Measurements from ENCODE around the gene PARD3.
"Not testable (repeated sequence)": the region's sequence is repeated elsewhere in the genome, so short reads cannot be mapped to it uniquely, and the experiment has no call there.

The PARD3 gene

GRCh38 chr10:34268410-34268809 is 546.7 kb downstream of the PARD3 start:
- DNase-seq (ENCODE audit: low read depth, low spot score) = not testable (repeated sequence)

GRCh38 chr10:34262985-34263384 is 552.1 kb downstream of the PARD3 start:
- no peak for DNase-seq (ENCODE audit: low read depth, low spot score)

DNA sequence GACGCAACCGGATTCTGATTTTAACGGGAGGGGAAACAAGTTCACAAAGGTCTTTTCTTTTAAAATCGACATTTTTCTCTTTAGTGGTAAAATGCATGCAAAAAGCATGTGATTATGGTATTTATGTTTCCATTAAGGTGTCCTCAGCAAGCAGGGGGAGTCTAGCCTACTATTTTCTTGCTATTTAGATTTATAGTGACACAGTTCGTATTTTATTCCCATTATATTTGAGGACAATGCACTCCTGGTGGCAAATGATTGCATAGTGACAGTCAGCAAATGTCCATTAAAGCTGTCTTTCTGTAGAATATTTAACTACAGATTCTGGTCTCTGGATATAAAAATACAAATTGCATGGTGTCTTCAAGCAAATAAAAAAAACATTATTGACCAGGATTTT is 554.2 kb downstream of the PARD3 start:
- no peak for DNase-seq (ENCODE audit: low read depth, low spot score)

GRCh38 chr10:34256216-34256615 is 558.9 kb downstream of the PARD3 start:
- no peak for DNase-seq (ENCODE audit: low read depth, low spot score)

DNA sequence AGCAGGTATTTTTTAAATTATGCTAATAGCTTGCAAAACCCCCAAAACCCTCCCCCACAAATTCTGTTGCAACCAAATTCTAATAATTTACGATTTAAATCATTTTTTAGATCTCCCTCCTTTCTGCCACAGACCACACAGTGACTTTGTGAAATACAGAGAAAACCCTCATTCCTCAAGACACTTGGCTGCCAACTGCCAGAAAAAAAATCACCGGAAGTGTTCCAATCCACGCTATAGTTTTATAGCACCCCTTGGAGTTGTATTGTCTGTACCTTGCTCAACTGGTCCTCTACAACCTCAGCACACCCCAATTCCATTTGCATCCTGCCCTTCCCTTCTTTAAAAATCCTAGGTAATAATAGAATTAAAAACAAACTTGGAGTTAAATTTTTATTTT is 560.1 kb downstream of the PARD3 start:
- DNase-seq (ENCODE audit: low read depth, low spot score) = no peak

DNA sequence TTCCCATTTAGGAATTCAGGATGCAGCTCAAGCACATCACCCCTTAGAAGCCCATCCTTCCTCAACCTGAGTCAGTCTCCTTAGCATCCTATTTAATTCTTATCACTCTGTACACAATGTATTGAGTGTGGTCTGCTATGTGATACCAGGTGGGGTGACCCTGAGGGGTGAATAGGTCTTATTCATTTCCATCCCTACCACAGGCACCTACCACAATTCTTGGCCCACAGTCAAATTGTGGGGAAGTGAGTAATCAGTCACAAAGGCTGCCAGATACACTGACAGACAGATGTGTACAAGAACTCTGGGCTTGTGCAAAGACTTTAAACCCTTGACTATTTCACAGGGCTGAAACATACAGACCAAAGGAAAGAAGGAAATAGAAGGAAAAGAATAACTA is 560.5 kb downstream of the PARD3 start:
- no peak for DNase-seq (ENCODE audit: low read depth, low spot score)

- DNase-seq (ENCODE audit: low read depth, low spot score) = no peak
Measured at GRCh38 chr10:34252111-34252510, 563.0 kb downstream of the PARD3 start.

- DNase-seq (ENCODE audit: low read depth, low spot score) = no peak
Measured at GRCh38 chr10:34251177-34251576, 563.9 kb downstream of the PARD3 start.

GRCh38 chr10:34250722-34251121 is 564.4 kb downstream of the PARD3 start:
- DNase-seq (ENCODE audit: low read depth, low spot score) = no peak

DNA sequence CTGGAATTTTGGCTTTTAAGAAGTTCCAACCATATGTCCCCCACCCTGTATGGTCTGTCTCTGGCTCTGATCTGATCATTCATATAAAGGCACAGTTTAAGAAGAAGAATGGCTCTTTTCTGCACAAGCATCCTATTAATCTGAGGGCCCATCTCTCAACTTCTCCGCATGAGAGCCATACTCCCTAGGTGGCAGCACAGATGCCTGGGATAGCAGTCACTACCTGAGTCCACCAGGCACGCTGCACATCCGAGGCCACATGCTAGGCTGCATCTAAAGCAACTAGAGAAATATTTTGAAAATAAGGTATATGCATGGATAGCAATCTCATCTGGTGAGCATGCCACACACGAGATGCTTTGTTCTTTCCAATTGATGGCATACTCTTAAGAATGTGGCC is 565.5 kb downstream of the PARD3 start:
- no peak for DNase-seq (ENCODE audit: low read depth, low spot score)

- DNase-seq (ENCODE audit: low read depth, low spot score) = no peak
Measured at GRCh38 chr10:34247560-34247959, 567.5 kb downstream of the PARD3 start.

- no peak for DNase-seq (ENCODE audit: low read depth, low spot score)
Measured at GRCh38 chr10:34244756-34245484, 570.2 kb downstream of the PARD3 start.

- DNase-seq (ENCODE audit: low read depth, low spot score) = no peak
Measured at GRCh38 chr10:34241226-34242000, 573.7 kb downstream of the PARD3 start.

DNA sequence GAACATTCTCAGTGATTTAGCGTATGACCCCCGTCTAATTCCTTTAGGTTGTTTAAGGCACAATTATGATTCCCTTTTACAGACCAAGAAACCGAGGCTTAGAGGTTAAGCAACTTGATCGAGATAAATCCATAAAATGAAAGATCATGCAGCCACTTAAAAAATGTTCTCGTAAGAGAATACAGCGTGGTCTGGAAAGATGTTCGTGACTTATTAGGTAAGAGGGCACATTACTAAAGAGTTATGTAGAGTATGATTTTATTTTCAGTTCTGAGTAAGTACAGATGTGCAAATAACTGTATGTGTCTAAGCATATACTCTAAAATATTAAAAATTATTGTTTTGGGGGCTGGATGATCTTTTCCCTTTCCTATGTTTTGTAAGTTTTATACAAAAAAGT is 575.1 kb downstream of the PARD3 start:
- no peak for DNase-seq (ENCODE audit: low read depth, low spot score)

DNA sequence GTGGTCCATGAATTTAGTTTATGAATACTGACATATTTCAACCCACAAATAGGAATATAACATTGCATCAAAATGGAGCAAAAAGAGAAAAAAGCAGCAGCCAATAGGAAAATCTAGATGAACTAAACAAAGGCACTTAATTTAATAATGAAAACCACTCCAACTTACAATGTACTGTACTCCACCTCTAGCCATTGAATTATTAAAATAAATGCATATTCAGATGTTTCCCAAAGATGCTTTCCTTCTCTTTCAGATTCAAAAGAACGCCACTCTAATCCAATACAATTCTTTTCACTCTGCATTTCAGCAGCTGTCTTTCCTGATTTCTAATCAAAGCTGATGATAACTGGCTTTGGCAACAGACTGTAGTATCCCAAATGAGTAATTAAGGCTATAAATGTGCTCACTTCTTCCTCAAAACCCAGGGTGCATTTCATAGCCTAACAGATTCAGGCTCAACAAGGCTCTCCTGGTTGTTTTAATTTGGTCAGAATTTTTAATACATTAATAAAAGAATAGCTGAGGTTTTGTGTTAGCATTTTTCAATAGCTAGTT is 577.1 kb downstream of the PARD3 start:
- DNase-seq (ENCODE audit: low read depth, low spot score) = no peak

DNA sequence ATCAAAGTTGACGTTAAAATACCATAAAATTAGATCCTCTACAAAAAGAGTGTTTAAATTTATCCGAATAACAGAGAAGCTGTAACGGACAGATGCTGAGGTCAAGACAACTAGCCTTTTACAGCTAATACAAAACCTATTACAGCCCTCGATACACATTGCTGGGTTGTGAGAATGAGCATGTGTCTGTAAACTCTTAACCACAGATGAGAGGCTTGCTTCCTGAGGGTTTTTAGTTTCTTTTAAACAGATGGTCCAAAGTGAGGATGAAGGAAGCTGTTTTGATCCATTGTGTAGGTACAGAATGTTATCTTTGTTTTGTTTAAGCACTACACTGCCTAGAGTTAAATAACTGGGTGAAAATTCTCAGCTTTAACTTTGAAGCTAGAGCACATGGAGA is 578.2 kb downstream of the PARD3 start:
- DNase-seq (ENCODE audit: low read depth, low spot score) = no peak

DNA sequence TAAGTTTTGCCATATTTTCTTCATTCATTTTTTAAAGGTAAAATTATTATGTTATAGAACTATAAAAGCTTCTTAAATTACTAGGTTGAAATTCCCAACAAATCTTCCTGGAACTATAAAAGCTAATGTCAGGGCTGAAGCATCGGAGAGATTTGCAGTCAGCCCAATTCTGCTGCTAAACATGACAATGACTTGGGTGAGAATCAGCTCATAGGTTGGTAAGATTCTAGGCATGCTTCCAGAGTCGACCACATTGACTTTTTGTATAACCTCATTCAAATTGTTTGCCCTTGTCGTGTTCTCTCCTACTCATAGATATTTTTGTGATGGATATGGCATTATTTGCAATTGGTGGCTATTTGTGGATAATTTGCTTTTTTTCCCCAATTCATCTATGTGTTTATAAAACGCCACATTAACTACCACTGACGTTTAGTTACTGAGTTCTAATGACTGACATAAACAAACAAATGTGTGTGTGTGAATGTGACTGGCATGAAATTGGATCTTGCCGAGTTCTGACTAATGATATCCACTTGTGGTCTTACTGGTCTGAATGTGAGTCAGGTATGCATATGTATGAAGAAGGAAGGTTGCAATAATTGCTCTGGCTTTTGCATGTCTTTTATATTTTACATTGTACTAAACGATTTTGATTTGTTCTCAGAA is 579.8 kb downstream of the PARD3 start:
- no peak for DNase-seq (ENCODE audit: low read depth, low spot score)

DNA sequence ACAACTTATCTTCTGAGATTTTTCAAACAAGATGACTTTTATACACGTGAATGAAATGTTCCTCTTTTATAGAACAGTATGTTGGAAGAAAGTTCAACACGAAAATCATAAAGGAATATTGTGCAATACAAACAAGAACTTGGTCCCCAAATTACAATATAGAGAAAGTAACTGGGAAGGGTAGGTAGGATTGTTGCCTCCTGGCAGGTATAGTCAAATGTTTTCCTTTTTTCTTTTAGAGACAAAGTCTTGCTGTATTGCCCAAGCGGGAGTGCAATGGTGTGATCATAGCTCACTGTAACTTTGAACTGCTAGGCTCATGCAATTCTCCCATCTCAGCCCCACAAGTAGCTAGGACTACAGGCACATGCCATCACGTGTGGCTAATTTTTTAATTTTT is 582.6 kb downstream of the PARD3 start:
- DNase-seq (ENCODE audit: low read depth, low spot score) = no peak

- no peak for DNase-seq (ENCODE audit: low read depth, low spot score)
Measured at GRCh38 chr10:34231441-34232180, 583.5 kb downstream of the PARD3 start.

DNA sequence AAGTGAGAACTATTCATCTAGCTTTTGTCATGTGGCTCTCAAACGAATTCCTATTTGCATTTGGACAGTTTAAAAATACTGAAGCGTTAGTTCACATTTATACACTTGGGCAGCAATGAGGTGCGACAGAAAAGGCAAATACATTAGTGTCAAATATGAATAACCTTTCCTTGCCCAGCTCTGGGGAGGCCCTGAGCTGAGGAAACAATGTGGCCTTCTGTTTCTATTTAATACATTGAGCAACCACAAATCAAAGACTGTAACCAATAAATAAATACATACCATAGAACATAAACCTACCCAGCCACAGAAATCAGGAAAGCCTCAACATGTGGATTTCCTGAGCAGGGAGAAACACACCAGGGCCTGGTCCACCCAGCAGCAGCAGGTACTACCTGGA is 585.2 kb downstream of the PARD3 start:
- DNase-seq (ENCODE audit: low read depth, low spot score) = no peak

GRCh38 chr10:34228066-34228465 is 587.0 kb downstream of the PARD3 start:
- DNase-seq (ENCODE audit: low read depth, low spot score) = no peak

DNA sequence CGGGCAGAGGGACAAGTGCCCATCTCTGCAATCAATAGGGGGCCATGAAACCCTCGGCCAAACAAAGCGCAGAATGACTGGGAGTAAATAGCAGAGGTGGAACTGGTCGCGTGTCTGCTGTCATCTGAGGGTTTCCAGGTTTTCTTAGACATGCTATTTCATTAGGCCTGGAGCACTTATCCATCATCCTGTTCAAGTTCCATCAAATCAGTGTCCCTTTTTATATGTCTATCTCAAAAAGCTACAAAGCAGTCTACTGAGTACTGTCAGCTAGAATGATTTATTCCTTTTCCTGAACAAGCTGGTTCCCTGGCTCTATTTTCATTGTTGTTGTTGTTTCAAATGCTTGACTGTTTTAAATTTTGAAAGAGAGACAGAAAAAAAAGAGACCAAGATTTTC is 590.5 kb downstream of the PARD3 start:
- DNase-seq (ENCODE audit: low read depth, low spot score) = no peak
